Brain pericyte (primary cell): Measurements from ENCODE around the gene SEPTIN5.
"Not testable (repeated sequence)": the region's sequence is repeated elsewhere in the genome, so short reads cannot be mapped to it uniquely, and the experiment has no call there.

Source experiments
- DNase-seq: peaks from one replicate; pipeline ENCODE4 v3.0.0-alpha.2; 2012; ENCODE audit warnings: low read depth, low spot score

Gene SEPTIN5

GRCh38 chr22:19714312-19715187, at the start of gene SEPTIN5:
TSS of gene SEPTIN5 (plus strand) at chr22:19714503. CDS start at chr22:19714589, 86 bp downstream.
- DNase-seq: no peak

DNA sequence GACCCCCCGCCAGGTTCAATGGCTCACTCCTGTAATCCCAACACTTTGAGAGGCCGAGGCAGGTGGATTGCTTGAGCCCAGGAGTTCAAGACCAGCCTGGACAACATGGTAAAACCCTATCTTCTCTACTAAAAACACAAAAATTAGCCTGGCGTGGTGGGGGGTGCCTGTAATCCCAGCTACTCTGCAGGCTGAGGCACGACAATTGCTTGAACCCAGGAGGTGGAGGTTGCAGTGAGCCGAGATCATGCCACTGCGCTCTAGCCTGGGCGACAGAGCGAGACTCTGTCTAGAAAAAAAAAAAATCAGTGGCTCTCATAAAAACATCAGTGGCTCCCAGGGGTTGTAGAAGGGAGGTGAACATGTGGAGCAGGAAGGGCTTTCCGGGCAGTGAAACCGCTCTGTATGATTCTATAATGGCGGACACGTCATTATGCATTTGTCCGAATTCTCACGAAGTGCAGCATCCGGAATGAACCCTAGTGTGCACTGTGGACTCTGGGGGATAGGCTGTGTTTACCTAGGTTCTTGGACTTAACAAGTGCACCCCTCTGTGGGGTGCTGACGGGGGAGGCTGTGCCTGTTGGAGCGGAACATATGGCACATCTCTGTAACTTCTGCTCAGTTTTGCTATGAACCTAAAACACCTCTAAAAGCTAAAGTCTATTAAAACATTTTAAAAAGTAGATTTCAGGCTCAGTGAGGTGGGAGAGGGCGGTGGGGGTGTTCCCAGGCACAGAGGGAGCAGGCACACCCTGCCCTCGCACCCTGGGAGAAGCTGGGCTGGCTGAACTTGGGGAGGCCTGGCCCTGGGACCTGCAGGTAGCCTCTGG, 49.1 kb upstream of the SEPTIN5 start:
- DNase-seq: no peak

- DNase-seq: no peak
These were observed 48.3 kb upstream of the SEPTIN5 start for GRCh38 chr22:19665784-19666672.

DNA sequence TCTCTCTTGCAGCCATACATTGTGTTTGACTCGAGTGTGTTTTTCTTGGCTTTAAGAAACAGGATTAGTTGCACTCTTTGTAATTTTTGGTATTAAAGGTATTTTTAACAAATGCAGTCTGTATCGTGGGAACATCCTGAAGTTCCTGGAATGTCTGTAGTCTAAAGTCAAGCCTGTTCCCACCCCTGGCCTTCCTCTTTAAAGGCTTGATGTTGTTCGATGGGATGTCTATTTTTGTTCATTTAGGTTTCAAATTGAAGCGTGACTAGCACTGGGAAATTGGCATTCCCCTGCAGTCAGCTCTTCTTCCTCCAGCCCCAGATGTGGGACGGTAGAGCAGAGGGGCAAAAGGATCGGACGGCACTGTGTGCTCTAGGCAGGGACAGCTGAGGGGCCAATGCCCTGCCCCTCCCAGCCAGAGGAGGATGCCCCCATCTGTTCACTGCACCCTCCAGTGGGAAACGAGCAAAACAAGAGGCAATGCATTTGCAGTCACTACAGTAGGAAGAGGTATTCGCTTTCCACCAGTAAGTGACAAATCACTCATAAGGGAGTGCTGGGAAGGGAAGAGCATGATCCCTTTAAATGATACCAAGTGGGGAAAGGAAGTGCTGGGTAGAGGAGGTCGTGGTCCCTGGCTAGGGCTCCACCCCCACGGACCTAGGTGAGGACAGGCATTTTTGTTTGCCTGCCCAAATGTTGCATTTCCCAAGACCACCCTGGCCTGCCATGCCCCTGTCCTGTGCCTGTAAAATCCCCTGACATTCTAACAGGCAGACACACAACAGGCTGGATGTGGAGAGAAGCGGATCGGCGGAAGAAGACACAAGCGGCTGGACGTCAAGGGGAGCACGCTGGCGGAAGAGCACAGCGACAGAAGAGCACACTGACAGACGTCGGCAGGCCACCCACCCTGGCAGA, 47.4 kb upstream of the SEPTIN5 start:
- no peak for DNase-seq

DNA sequence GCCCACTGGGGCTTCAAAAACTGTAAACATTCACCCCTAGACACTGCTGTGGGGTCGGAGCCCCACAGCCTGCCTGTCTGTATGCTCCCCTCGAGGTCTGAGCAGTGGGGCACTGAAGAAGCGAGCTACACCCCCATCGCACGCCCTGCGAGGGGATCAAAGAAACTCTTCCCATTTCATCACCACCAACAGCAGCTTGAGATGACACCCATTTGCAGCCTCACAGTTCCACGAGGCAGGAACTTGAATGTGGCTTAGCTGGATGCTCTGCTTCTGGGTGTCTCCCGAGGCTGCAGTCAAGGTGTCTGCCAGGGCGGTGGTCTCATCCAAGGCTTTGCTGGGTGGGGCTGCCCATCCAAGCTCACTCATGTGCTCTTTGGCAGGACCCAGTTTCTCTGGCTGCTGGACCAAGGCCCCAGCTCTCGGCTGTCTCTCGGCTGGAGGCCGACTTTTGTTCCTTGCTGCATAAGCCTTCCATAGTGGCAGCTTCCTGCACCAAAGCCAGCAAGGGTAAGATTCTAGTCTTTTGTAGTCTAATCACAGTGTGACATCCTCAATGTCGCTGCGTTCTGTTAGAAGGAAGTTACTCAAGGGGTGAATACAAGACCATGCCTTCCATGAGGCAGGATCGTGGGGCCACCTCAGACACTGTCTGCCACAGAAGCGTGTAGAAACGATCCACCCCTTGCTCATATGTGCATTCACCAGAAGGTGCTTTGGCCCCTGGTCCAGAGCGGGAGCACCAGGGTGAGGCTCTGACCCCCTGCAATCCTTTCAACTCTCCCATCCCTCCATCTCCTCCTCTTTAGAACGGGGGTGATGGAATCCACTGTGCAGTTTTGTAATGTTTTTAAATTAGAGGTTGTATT, 46.2 kb upstream of the SEPTIN5 start:
- no peak for DNase-seq

DNA sequence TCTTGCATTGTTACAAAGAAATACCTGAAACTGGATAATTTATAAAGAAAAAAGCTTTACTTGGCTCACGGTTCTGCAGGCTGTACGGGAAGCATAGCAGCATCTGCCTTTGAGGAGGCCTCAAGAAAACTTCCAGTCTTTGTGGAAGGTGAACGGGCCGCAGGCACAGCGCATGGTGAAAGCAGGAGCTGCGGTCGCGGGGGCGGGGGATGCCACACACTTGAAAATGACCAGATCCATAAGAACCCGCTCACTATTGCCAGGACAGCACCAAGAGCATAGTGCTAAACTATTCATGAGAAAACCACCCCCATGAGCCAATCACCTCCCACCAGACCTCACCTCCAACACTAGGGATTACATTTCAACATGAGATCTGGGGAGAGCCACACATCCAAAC, 45.6 kb upstream of the SEPTIN5 start:
- no peak for DNase-seq

DNA sequence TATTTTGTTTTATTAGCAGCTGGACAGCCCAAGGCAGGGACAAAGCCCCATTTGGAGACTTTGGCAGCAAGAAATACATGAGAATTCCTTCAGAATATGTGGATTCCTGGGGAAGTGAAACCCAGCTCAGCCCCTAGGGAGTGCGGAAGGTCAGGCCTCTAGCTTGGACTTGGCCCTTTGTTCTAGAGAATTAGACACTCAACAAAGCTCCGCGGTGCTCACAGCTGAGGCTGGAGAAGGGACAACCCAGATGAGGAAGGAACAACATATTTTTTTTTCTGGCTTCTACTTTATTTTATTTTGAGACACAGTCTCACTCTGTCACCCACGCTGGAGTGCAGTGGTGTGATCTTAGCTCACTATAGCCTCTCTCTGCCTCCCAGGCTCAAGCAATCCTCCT, 44.7 kb upstream of the SEPTIN5 start:
- no peak for DNase-seq

GRCh38 chr22:19671316-19671715, 43.0 kb upstream of the SEPTIN5 start:
- DNase-seq: no peak

- no peak for DNase-seq
These were observed 42.1 kb upstream of the SEPTIN5 start for GRCh38 chr22:19672054-19672776.

- no peak for DNase-seq
These were observed 40.6 kb upstream of the SEPTIN5 start for GRCh38 chr22:19673660-19674059.

- DNase-seq: no peak
These were observed 40.0 kb upstream of the SEPTIN5 start for GRCh38 chr22:19674129-19674928.

GRCh38 chr22:19674929-19675253, 39.4 kb upstream of the SEPTIN5 start:
- DNase-seq: no peak

DNA sequence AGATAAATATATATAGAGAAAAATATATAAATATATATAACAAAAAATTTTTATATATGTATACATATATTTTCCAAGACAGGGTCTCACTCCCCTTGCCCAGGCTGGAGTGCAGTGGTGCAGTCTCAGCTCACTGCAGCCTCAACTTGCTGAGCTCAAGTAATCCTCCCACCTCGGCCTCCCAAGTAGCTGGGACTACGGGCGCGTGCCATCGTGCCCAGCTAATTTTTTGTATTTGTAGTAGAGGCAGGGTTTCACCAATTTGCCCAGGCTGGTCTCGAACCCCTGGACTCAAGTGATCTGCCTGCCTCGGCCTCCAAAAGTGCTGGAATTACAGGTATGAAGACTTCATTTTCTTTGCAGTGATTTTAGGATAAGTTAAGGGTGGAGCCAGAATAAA, 38.9 kb upstream of the SEPTIN5 start:
- no peak for DNase-seq

- DNase-seq: not testable (repeated sequence)
These were observed 37.9 kb upstream of the SEPTIN5 start for GRCh38 chr22:19676437-19676836.

GRCh38 chr22:19678949-19679521, 35.3 kb upstream of the SEPTIN5 start:
- no peak for DNase-seq

GRCh38 chr22:19679522-19680101, 34.7 kb upstream of the SEPTIN5 start:
- DNase-seq: no peak

GRCh38 chr22:19680287-19680881, 33.9 kb upstream of the SEPTIN5 start:
- no peak for DNase-seq
